K562 (cell line): ENCODE measurements around the gene NDOR1. TPM values are rescaled to one million over a fixed set of nuclear protein-coding genes. Genes with fewer than 3 reads are reported as not detected.
A peak's percentile ranks its signal among the peaks of the same experiment; 100 is the strongest.

Experiments
- ATAC-seq: fragments of 200-7000 bp; cut with Tn5 transposase; 3 replicates; pipeline ENCODE4 v1.9.1; 2020; ENCODE audit warnings: moderate library complexity
- BruUV-seq: library from RNA; stranded (reverse); fragments of 400-500 nt; replicated peaks from 2 replicates; lab custom pipeline; 2021; lab: Mats Ljungman, UMichigan
- CTCF ChIA-PET: fragments of 300-600 bp; formaldehyde crosslinking; extraction: SDS; loops from one replicate; lab custom pipeline; 2021; ENCODE audit warnings: low intra/inter-chr PET ratio; lab: Yijun Ruan, JAX
- POLR2A ChIA-PET: fragments of 300-600, 350-650 bp; sonication (Branson Sonifier 250); formaldehyde crosslinking; extraction: SDS; loops from one replicate; lab custom pipeline; 2021; ENCODE audit warnings: antibody characterized with exemption, inconsistent platforms; lab: Yijun Ruan, JAX
- DNase-seq, 4 experiments: peaks; one replicate each; pipeline versions ENCODE4 v3.0.0 to v3.0.0-alpha.2; 2011 to 2018; ENCODE audit warnings: low spot score in 3 of 4, mixed read lengths in 3 of 4; ENCODE audit errors: extremely low read depth in 1 of 4
- FAIRE-seq: peaks from 2 replicates; lab custom pipeline; 2011; peaks lifted over from hg19 to GRCh38; lab: Jason Lieb, UNC
- H2AFZ ChIP-seq: 2 replicates; pipeline ENCODE4 v1.6.0; 2011; ENCODE audit warnings: low read depth, low read length, control low read depth, inconsistent platforms
- H3K27ac ChIP-seq: fragments of 200-600 bp; 3 replicates; pipeline ENCODE4 v1.8.0; 2011; ENCODE audit warnings: low read depth, mild to moderate bottlenecking, control low read depth, inconsistent platforms, low read length, moderate library complexity, mixed read lengths; ENCODE audit errors: extremely low read depth
- H3K27me3 ChIP-seq, 2 experiments: fragments of 300-600 bp in 1 of 2; 2 replicates in 1 of 2; 3 replicates in 1 of 2; pipeline versions ENCODE4 v1.6.0 to v1.8.0; 2011; ENCODE audit warnings: inconsistent platforms in 2 of 2, low read length in 2 of 2, mild to moderate bottlenecking in 1 of 2, mixed read lengths in 1 of 2, moderate library complexity in 1 of 2; ENCODE audit not compliant: control insufficient read depth in 2 of 2, insufficient read depth in 2 of 2
- H3K36me3 ChIP-seq: fragments of 300-600 bp; 3 replicates; pipeline ENCODE4 v1.8.0; 2011; ENCODE audit warnings: mild to moderate bottlenecking, low read length, inconsistent platforms; ENCODE audit not compliant: control insufficient read depth, insufficient read depth
- H3K4me1 ChIP-seq, 2 experiments: fragments of 200-600 bp in 1 of 2; replicated peaks in 1 of 2; 2 replicates in 1 of 2; 3 replicates in 1 of 2; pipeline versions ENCODE4 v1.5.1 to v1.8.0; 2011; ENCODE audit warnings: inconsistent platforms in 2 of 2, low read length in 2 of 2, mild to moderate bottlenecking in 1 of 2, mixed read lengths in 1 of 2, moderate library complexity in 1 of 2; ENCODE audit not compliant: control insufficient read depth in 2 of 2, insufficient read depth in 2 of 2
- H3K4me2 ChIP-seq: 2 replicates; pipeline ENCODE4 v1.6.1; 2011; ENCODE audit warnings: low read length, control low read depth, inconsistent platforms, mixed read lengths; ENCODE audit not compliant: insufficient read depth
- H3K4me3 ChIP-seq: fragments of 200-600 bp; sonication (generic), shearing (Covaris generic); 2 replicates; pipeline ENCODE4 v1.5.1; 2016; ENCODE audit warnings: control low read depth, inconsistent platforms
- H3K79me2 ChIP-seq: fragments of 200-600 bp; 3 replicates; pipeline ENCODE4 v1.8.0; 2011; ENCODE audit warnings: low read length, inconsistent platforms; ENCODE audit not compliant: control insufficient read depth, insufficient read depth
- H3K9ac ChIP-seq, 2 experiments: 2 replicates each; pipeline versions ENCODE4 v1.6.0 to v1.6.1; 2011; ENCODE audit warnings: low read depth in 2 of 2, low read length in 2 of 2, control low read depth in 1 of 2, inconsistent platforms in 1 of 2, mild to moderate bottlenecking in 1 of 2, mixed read lengths in 1 of 2; ENCODE audit not compliant: insufficient read depth in 1 of 2
- H3K9me1 ChIP-seq: one replicate; pipeline ENCODE4 v1.6.0; 2011; ENCODE audit warnings: inconsistent platforms, mild to moderate bottlenecking, low read length, moderate library complexity; ENCODE audit not compliant: control insufficient read depth, insufficient read depth
- H3K9me3 ChIP-seq: replicated peaks from 2 replicates; pipeline ENCODE4 v1.5.1; 2011; ENCODE audit warnings: low read depth, low read length, inconsistent platforms; ENCODE audit not compliant: control insufficient read depth, insufficient read depth
- H4K20me1 ChIP-seq: replicated peaks from 2 replicates; pipeline ENCODE4 v1.6.1; 2011; ENCODE audit warnings: low read length, inconsistent platforms, mixed read lengths; ENCODE audit not compliant: control insufficient read depth, insufficient read depth
- ATF7 ChIP-seq: fragments of 450-650 bp; IDR thresholded peaks from 2 replicates; pipeline ENCODE4 v1.7.1; 2014; ENCODE audit warnings: mild to moderate bottlenecking, moderate library complexity
- CBFA2T3 ChIP-seq: fragments of 450-650 bp; IDR thresholded peaks from 2 replicates; pipeline ENCODE4 v1.6.1; 2017
- CBX5 ChIP-seq: IDR thresholded peaks from 2 replicates; pipeline ENCODE4 v1.6.1; 2014; ENCODE audit warnings: low read depth, borderline replicate concordance
- HSF4 ChIP-seq: fragments of 250-450 bp; sonication (Bioruptor Pico); IDR thresholded peaks from 2 replicates; pipeline ENCODE4 v2.1.2; 2022; ENCODE audit warnings: mild to moderate bottlenecking, moderate library complexity, borderline replicate concordance
- KDM5B ChIP-seq: fragments of 200-600 bp; sonication (generic); IDR thresholded peaks from 2 replicates; pipeline ENCODE4 v1.6.1; 2012; ENCODE audit warnings: low read depth, mild to moderate bottlenecking, moderate library complexity, low read length, control low read depth, inconsistent platforms; ENCODE audit not compliant: insufficient replicate concordance
- KHSRP ChIP-seq: fragments of 450-650 bp; IDR thresholded peaks from 2 replicates; pipeline ENCODE4 v1.6.1; 2017
- MYNN ChIP-seq, 2 experiments: sonication (generic); formaldehyde crosslinking in 1 of 2; IDR thresholded peaks; 2 replicates each; pipeline versions ENCODE4 v1.5.0 to v1.6.1; 2016 to 2020; ENCODE audit warnings: antibody characterized with exemption in 1 of 2, missing genetic modification reagents in 1 of 2
- NBN ChIP-seq: fragments of 450-650 bp; IDR thresholded peaks from 2 replicates; pipeline ENCODE4 v1.6.1; 2016; ENCODE audit warnings: low read depth, mild to moderate bottlenecking
- NR2F6 ChIP-seq: fragments of 450-650 bp; formaldehyde crosslinking; IDR thresholded peaks from 2 replicates; pipeline ENCODE4 v1.4.0; 2020; ENCODE audit warnings: mild to moderate bottlenecking
- RB1 ChIP-seq: fragments of 450-650 bp; IDR thresholded peaks from 2 replicates; pipeline ENCODE4 v1.6.1; 2017; ENCODE audit warnings: low read depth, mild to moderate bottlenecking
- ZBTB12 ChIP-seq: fragments of 250-450 bp; sonication (Bioruptor Pico); IDR thresholded peaks from 2 replicates; pipeline ENCODE4 v1.4.0; 2020
- ZBTB2 ChIP-seq: fragments of 450-650 bp; IDR thresholded peaks from 2 replicates; pipeline ENCODE4 v1.6.1; 2016; ENCODE audit warnings: antibody characterized with exemption
- ZHX1 ChIP-seq: fragments of 150-350 bp; conservative IDR thresholded peaks from 2 replicates; pipeline ENCODE4 v1.6.1; 2014; ENCODE audit warnings: low read length
- ZNF124 ChIP-seq: sonication (generic); formaldehyde crosslinking; IDR thresholded peaks from 2 replicates; pipeline ENCODE4 v1.8.1; 2022; ENCODE audit warnings: missing genetic modification reagents
- ZNF274 ChIP-seq: IDR thresholded peaks from 2 replicates; pipeline ENCODE4 v1.6.1; 2011; ENCODE audit warnings: low read depth, mild to moderate bottlenecking, low read length, moderate library complexity, borderline replicate concordance
- ZZZ3 ChIP-seq: fragments of 450-650 bp; IDR thresholded peaks from 2 replicates; pipeline ENCODE4 v1.6.1; 2016; ENCODE audit warnings: antibody characterized with exemption, mild to moderate bottlenecking, moderate library complexity
- WGBS: fragments of 100-300 bp; shearing (Covaris generic); methylation state at CpG from one replicate; pipeline ENCODE4 v1.1.6; 2016; ENCODE audit warnings: low coverage, mixed read lengths; ENCODE audit not compliant: insufficient coverage; ENCODE audit errors: missing lambda C conversion rate; 5-methylcytosine and 5-hydroxymethylcytosine counted together
- in situ Hi-C: fragments of 300-500 bp; cut with MboI; formaldehyde crosslinking; loops from 4 replicates; pipeline ENCODE4 v1.15.0; 2018; ENCODE audit warnings: inconsistent platforms, mixed read lengths
- intact Hi-C: fragments of 100-400 bp; cut with micrococcal nuclease; formaldehyde crosslinking; loops from 2 replicates; pipeline ENCODE4 v1.14.2; 2022
- polyA plus RNA-seq, 8 experiments: library from polyadenylated mRNA; depleted of rRNA in 4 of 8; stranded (reverse) in 5 of 8; unstranded in 3 of 8; fragments of >200 nt; fragmentation: Nextera tagmentation in 2 of 8; fragmentation: Illumina TruSeq in 1 of 8; extraction: Ambion mirVana in 2 of 8; extraction: Trizol in 1 of 8; gene quantifications; 2 replicates each; pipeline versions ENCODE4 v1.2.1 to v1.2.3, GENCODE V29; 2011 to 2014; ENCODE audit warnings: inconsistent platforms in 1 of 8, missing spikeins in 1 of 8
- total RNA-seq, 7 experiments: library from RNA; depleted of rRNA in 6 of 7; stranded (reverse); fragments of >200 nt in 6 of 7; fragmentation: Illumina TruSeq in 2 of 7; extraction: Trizol in 2 of 7; gene quantifications; 2 replicates each; pipeline versions ENCODE4 v1.2.1 to v1.2.3, GENCODE V29; 2011 to 2021; ENCODE audit warnings: low replicate concordance in 1 of 7

NDOR1 gene
- total and polyA plus RNA-seq, 9 of the 15 experiments (the other 6 are each of a cell fraction or from before 2014, with no cell fraction given): 0.06 to 36.9 (median 6.9) TPM

GRCh38 chr9:137188490-137189296 lies 16.8 kb upstream of the NDOR1 start, which contains the start of the genes ANAPC2 and SSNA1:
ANAPC2 (minus strand) TSS chr9:137188560; CDS start chr9:137188532, 28 bp downstream.
SSNA1 (plus strand) TSS chr9:137188676; CDS start chr9:137188727, 51 bp downstream.
- in situ Hi-C loops: loop anchor here (5.0 kb wide), 1 partner anchor 39 kb away; the partner anchor contains the start of genes CYSRT1 and RNF224
- peaks cover 8% of the 10 kb centered on the region for H4K20me1 ChIP-seq
- peak within 1 kb of the TSS; percentile 94 for H3K27ac ChIP-seq
- H3K4me2 ChIP-seq: peak within 1 kb of the TSS; percentile 98
- intact Hi-C loops: loop anchor here (1.0 kb wide), 1 partner anchor 39 kb away; the partner anchor contains the start of gene RNF224
- H3K9me1 ChIP-seq: no peaks in the 10 kb centered on the region
- ATAC-seq (peak; percentile 96), FAIRE-seq (peak; percentile 96), DNase-seq (peak; percentile 93 to 98 (median 96))
- POLR2A ChIA-PET: interaction anchor here (0.5 to 6.7 kb wide), 24 partner anchors 9 to 640 kb away, joined by 3 to 56 read pairs (median 4); partner anchors contain the start of genes NDOR1, NRARP, RNF224 and TMEM203
- H3K27me3 ChIP-seq: no peaks in the 10 kb centered on the region
- H2AFZ ChIP-seq: peak within 1 kb of the TSS; percentile 91
- H3K79me2 ChIP-seq: peaks cover 43% of the 10 kb centered on the region
- peak within 1 kb of the TSS; percentile 93 to 96 for H3K9ac ChIP-seq
- H3K4me1 ChIP-seq: peaks cover 20 to 95% of the 10 kb centered on the region in 2 experiments
- CTCF ChIA-PET: interaction anchor here (0.6 to 2.5 kb wide), 6 partner anchors 39 to 139 kb away, joined by 3 to 19 read pairs (median 4); partner anchors contain the start of gene RNF224
- H3K4me3 ChIP-seq: peak within 1 kb of the TSS; percentile 98
- under 1% methylated on average over 82 of the region's 98 CpGs for WGBS
- TSS peak; percentile 88 for BruUV-seq
- H3K9me3 ChIP-seq: no peaks in the 10 kb centered on the region
- H3K36me3 ChIP-seq: peaks cover 64% of the 10 kb centered on the region; the same call in 2 of the 3 replicates
- TF ChIP-seq CBX5 (0 out of 2 replicates have a peak, but pooled peaks have one; percentile 59), ZZZ3 (no peak), ZNF124 (0 out of 2 replicates have a peak, but pooled peaks have one; percentile 19), ZHX1 (peak; percentile 92; the same call in 1 of the 2 replicates), NR2F6 (CRISPR knock-in tag) (no peak), ZNF274 (no peak), CBFA2T3 (peak; percentile 19; the same call in 1 of the 2 replicates), ZBTB12 (peak; percentile 100), HSF4 (no peak), KDM5B (peak; percentile 87), KHSRP (peak; percentile 99), NBN (peak; percentile 95), ATF7 (peak; percentile 95), RB1 (peak; percentile 83), ZBTB2 (peak; percentile 79), MYNN (IDR thresholded peaks at IDR 0.05) (peak; percentile 59; the same call in 1 of the 2 replicates), MYNN (CRISPR knock-in tag; IDR thresholded peaks at IDR 0.05) (no peak)
